Effector memory CD4-positive, alpha-beta T cell (primary cell): Measurements from ENCODE around the gene CAPN15.

Experiments used
- DNase-seq, 3 donors: peaks; one replicate each; pipeline ENCODE4 v3.0.0-alpha.2; 2020
- H3K27ac ChIP-seq: 2 replicates; pipeline ENCODE4 v1.7.0; 2013; ENCODE audit warnings: mild to moderate bottlenecking, low read length, moderate library complexity; ENCODE audit not compliant: insufficient read depth, poor library complexity, severe bottlenecking
- H3K27me3 ChIP-seq: replicated peaks from 2 replicates; pipeline ENCODE4 v1.7.0; 2013; ENCODE audit warnings: mild to moderate bottlenecking, low read length; ENCODE audit not compliant: insufficient read depth, control insufficient read depth, poor library complexity, severe bottlenecking
- H3K36me3 ChIP-seq: 2 replicates; pipeline ENCODE4 v1.7.0; 2013; ENCODE audit warnings: mild to moderate bottlenecking, low read length, moderate library complexity; ENCODE audit not compliant: control insufficient read depth, insufficient read depth
- H3K4me1 ChIP-seq: 2 replicates; pipeline ENCODE4 v1.7.0; 2013; ENCODE audit warnings: low read length, mild to moderate bottlenecking; ENCODE audit not compliant: control insufficient read depth, insufficient read depth, poor library complexity, severe bottlenecking
- H3K4me3 ChIP-seq: 2 replicates; pipeline ENCODE4 v1.7.0; 2013; ENCODE audit warnings: low read length, low read depth, mild to moderate bottlenecking; ENCODE audit not compliant: insufficient read depth, poor library complexity, severe bottlenecking
- H3K9me3 ChIP-seq: 2 replicates; pipeline ENCODE4 v1.7.0; 2013; ENCODE audit warnings: mild to moderate bottlenecking, low read length, moderate library complexity; ENCODE audit not compliant: control insufficient read depth

Gene CAPN15

GRCh38 chr16:561957-562938, 34.7 kb downstream of the CAPN15 start:
- peaks cover 22% of the 10 kb centered on the region for H3K27me3 ChIP-seq
- DNase-seq = no peak
- no peak overlapping the region for H3K4me3 ChIP-seq
- H3K27ac ChIP-seq = no peak overlapping the region
- H3K9me3 ChIP-seq = no peaks in the 10 kb centered on the region
- peaks cover 14% of the 10 kb centered on the region for H3K4me1 ChIP-seq
- H3K36me3 ChIP-seq = no peaks in the 10 kb centered on the region

DNA sequence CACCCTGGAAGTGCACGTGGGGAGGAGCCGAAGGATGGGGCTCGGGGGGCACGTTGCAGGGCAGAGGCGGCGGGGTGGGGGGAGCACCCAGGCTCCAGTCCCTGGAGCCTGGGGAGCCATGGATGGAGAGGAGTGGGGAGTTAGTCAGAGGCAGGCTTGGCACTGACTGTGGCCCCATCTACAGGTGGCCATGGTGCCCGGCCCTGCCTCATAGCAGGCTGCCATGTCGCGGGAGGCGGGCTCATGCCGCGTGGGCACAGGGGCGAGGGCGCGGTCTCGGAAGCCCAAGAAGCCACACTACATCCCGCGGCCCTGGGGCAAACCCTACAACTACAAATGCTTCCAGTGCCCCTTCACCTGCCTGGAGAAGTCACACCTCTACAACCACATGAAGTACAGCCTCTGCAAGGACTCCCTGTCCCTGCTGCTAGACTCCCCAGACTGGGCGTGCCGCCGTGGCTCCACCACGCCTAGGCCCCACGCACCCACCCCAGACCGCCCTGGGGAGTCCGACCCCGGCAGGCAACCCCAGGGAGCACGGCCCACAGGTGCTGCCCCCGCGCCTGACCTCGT, 35.6 kb downstream of the CAPN15 start:
- no peak for DNase-seq
- Histone ChIP-seq H3K27ac (no peak overlapping the region), H3K4me1 (peaks cover 20% of the 10 kb centered on the region), H3K27me3 (peaks cover 22% of the 10 kb centered on the region), H3K36me3 (no peaks in the 10 kb centered on the region), H3K9me3 (no peaks in the 10 kb centered on the region), H3K4me3 (no peak overlapping the region)

- H3K4me3 ChIP-seq = no peak overlapping the region
- H3K9me3 ChIP-seq = no peaks in the 10 kb centered on the region
- peaks cover 8% of the 10 kb centered on the region for H3K27me3 ChIP-seq
- no peak overlapping the region for H3K27ac ChIP-seq
- H3K36me3 ChIP-seq = no peaks in the 10 kb centered on the region
- peaks cover 33% of the 10 kb centered on the region for H3K4me1 ChIP-seq
- DNase-seq = no peak
Measured at GRCh38 chr16:564690-565418, 37.3 kb downstream of the CAPN15 start.

DNA sequence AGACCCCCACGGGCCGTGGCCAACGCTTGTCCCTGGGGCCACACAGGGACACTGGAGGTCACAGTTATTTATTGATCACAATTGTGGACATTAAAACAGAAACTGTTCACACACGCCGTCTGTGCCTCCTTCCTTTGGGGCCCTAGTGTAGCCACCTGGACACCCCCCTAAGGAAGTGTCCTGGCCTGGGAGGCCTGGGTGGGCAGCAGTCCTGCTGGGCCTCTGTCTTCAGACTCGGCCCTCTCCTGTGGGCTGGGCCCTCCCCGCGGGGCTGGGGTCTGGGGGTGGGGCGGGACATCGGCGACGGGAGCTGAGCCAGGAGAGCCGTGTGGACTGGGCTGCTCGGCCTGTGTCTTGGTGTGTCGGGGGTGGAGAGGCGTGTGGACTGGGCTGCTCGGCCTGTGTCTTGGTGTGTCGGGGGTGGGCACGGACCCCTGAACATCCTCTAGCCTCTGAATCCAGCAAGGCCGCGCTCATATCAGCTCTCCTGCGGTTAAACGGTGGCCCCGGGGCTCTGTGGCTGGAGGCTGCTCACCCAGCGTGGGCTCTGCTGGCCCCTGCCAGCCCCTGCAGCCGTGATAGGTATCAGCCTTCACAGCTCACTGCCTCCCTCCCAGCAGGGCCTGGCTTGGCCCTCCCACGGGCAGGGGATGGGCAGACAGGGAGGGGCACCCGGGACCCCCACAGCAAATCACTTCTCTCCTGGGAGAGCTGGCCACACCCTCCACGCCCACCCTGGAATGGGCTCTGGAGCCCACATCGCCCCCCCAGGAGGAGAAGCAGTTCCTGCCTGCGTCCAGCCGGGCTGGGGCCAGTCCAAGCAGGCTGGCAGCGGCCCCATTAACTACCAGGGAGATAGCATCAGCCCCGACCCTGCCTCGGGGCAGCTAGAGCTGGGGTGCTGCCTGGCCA, 38.2 kb downstream of the CAPN15 start:
- DNase-seq = no peak
- no peak overlapping the region for H3K27ac ChIP-seq

DNA sequence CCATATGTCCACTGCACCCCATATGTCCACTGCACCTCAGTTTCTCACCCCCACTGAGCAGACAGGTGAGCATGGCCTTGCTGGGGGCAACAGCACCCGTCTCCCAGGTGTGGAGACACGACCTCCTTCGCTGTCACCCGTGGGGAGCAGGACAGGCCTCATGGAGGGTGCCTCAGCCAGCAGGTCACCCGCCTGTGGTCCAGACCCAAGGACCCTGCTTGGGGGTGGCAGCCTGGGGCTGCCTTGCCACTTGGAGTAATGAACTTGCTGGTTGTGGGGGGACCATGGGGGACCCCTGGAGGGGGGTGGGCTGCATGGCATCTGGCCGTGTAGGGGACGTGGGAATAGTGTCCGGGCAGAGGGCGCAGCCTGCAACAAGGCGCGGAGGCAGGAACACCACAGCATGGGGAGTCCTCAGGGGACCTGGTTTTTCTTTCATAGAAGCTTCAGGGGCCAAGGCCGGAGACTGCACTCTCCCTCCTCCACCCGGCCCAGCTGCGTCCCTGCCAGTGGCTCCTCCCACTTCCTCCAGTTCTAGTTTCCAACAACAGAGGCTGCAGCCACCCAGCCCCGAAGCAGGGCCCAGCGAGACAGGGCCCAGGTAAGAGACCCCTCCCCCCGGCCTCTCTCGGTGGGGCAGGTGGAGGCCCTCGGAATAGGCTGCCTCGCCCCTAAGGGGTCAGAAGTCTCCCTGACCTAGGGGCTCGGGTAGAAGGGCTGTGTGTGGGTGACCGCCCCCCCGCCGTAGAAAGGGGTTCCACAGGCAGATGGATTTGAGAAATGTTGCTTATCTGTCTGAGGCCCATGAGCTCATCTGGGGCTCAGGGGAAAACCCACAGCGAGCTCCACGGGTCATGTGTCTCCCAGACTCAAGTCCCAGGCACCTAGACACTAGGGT, 39.2 kb downstream of the CAPN15 start, which contains the start of gene NHLRC4:
Gene NHLRC4, plus strand, starts transcription at position 531 of the 898 bp plus-strand sequence. CDS start 1,043 bp downstream, outside the sequence.
- peak in 1 of 3 donors; percentile 25 for DNase-seq
- no peaks in the 10 kb centered on the region for H3K27me3 ChIP-seq
- H3K27ac ChIP-seq = peak within 1 kb of the TSS; percentile 60
- H3K4me3 ChIP-seq = peak within 1 kb of the TSS; percentile 47
- no peaks in the 10 kb centered on the region for H3K9me3 ChIP-seq
- no peaks in the 10 kb centered on the region for H3K36me3 ChIP-seq
- H3K4me1 ChIP-seq = peaks cover 38% of the 10 kb centered on the region

More for the DNA sequence above, 38.2 kb downstream of the CAPN15 start:
- no peaks in the 10 kb centered on the region for H3K36me3 ChIP-seq
- H3K4me3 ChIP-seq = no peak overlapping the region
- no peaks in the 10 kb centered on the region for H3K9me3 ChIP-seq
- H3K27me3 ChIP-seq = peaks cover 7% of the 10 kb centered on the region
- peaks cover 35% of the 10 kb centered on the region for H3K4me1 ChIP-seq

GRCh38 chr16:567373-568256, 40.1 kb downstream of the CAPN15 start:
- H3K4me3 ChIP-seq = peak overlapping the region; percentile 47
- DNase-seq = no peak
- H3K27ac ChIP-seq = peak overlapping the region; percentile 60
- H3K9me3 ChIP-seq = no peaks in the 10 kb centered on the region
- peaks cover 38% of the 10 kb centered on the region for H3K4me1 ChIP-seq
- no peaks in the 10 kb centered on the region for H3K36me3 ChIP-seq
- no peaks in the 10 kb centered on the region for H3K27me3 ChIP-seq

DNA sequence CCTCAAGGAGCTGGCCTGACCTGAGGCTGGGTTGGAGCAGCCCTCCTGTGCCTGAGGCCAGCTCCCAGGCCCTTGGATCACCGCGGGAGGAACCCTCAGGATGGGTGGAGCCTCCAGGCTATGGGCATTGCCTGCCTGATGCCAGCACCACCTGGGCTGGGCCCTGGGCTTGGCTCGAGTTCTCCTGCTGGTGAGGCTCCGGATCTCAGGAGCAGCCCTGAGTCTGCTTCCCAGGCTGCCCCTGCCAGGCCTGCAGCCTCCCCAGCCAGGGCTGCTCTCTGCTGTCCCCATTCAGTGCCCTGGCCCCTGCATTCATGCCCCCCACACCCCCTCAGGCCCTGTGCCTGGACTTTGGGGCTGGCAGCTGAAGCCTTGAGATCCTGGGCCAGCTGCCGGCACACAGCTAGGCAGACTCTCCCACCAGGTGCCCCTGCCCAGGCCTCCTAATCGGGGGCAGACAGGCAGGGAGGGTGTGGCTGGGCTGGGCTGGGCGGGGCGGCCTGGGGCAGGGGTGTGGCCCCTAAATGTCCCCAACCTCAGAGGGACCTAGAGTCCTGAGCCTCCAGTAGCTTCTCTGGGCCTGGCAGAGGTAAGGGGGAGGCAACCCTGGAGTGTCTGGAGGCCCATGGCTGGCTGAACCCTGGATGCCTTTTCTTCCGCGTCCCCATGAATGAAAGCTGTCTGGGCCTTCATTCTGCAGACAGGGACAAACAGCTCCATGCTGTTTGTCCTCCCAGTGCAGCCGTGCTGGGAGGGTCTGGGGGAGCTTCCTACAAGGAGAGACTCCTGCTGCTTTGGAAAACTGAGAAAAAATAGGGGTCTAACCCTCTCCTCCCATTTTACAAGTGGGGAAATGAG, 41.1 kb downstream of the CAPN15 start:
- Histone ChIP-seq H3K27ac (peak overlapping the region; percentile 71), H3K36me3 (no peaks in the 10 kb centered on the region), H3K4me1 (peaks cover 38% of the 10 kb centered on the region), H3K4me3 (peak overlapping the region; percentile 64), H3K9me3 (no peaks in the 10 kb centered on the region), H3K27me3 (no peaks in the 10 kb centered on the region)
- DNase-seq = no peak
